Glutamatergic neuron (in vitro differentiated cells): ENCODE data around the gene CST3. TPM values are rescaled to one million over a fixed set of nuclear protein-coding genes. Genes with fewer than 3 reads are reported as not detected.
"Not testable (repeated sequence)": the region's sequence is repeated elsewhere in the genome, so short reads cannot be mapped to it uniquely, and the experiment has no call there.

ENCODE experiments used
- DNase-seq: peaks from one replicate; pipeline ENCODE4 v3.0.0; 2022
- H3K27ac Mint-ChIP-seq: one replicate; pipeline ENCODE4 v1.8.0; 2020; ENCODE audit warnings: mild to moderate bottlenecking, mixed read lengths, inconsistent platforms; ENCODE audit not compliant: unreplicated experiment
- H3K27me3 Mint-ChIP-seq: one replicate; pipeline ENCODE4 v1.8.0; 2020; ENCODE audit warnings: mild to moderate bottlenecking, moderate library complexity, mixed read lengths, inconsistent platforms; ENCODE audit not compliant: unreplicated experiment
- H3K36me3 Mint-ChIP-seq: one replicate; pipeline ENCODE4 v1.8.0; 2020; ENCODE audit warnings: mild to moderate bottlenecking, mixed read lengths, inconsistent platforms; ENCODE audit not compliant: unreplicated experiment
- H3K4me1 Mint-ChIP-seq: one replicate; pipeline ENCODE4 v1.8.0; 2020; ENCODE audit warnings: mild to moderate bottlenecking, low read depth, mixed read lengths, inconsistent platforms; ENCODE audit not compliant: unreplicated experiment
- H3K4me3 Mint-ChIP-seq: one replicate; pipeline ENCODE4 v1.8.0; 2020; ENCODE audit warnings: mild to moderate bottlenecking, mixed read lengths, inconsistent platforms; ENCODE audit not compliant: unreplicated experiment
- H3K9me3 Mint-ChIP-seq: one replicate; pipeline ENCODE4 v1.8.0; 2020; ENCODE audit warnings: mild to moderate bottlenecking, moderate library complexity, mixed read lengths, inconsistent platforms; ENCODE audit not compliant: unreplicated experiment
- CTCF ChIP-seq: fragments of 200-600 bp; sonication (generic); IDR thresholded peaks from one replicate; pipeline ENCODE4 v1.5.0; 2021; ENCODE audit not compliant: partially characterized antibody, unreplicated experiment
- total RNA-seq: library from RNA; stranded (reverse); fragmentation: NEBNext Ultra II Directional; extraction: Animal tissue kit (Norgen Biotek cat#: 25700); gene quantifications from one replicate; pipeline ENCODE4 v1.2.1, GENCODE V29; 2021; ENCODE audit not compliant: unreplicated experiment

CST3 gene
- total RNA-seq, 1 donor from 2014 or later: 224 TPM

DNA sequence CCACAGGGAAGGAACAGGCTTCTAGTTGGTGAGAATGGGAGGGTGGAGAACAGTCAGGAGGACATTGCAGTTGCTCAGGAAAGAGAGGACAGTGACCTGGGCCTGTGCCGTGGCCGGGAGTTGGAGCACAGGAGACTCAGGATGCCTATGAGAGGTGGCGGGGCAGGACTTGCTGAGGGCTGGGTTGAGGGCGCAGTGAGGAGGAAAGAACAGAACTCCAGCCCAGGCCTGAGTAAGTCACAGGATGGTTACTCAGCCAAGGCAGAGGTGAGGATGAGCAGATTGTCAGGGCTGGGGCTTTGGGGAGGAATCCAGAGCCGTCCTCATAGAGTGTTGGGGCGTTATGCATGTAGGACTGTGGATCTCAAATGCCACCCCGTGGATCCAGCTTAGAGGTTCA, 29.9 kb upstream of the CST3 start:
- no peak for DNase-seq
- H3K4me1 Mint-ChIP-seq: no peaks in the 10 kb centered on the region
- H3K4me3 Mint-ChIP-seq: no peak overlapping the region
- H3K27me3 Mint-ChIP-seq: no peaks in the 10 kb centered on the region
- H3K27ac Mint-ChIP-seq: no peak overlapping the region
- H3K36me3 Mint-ChIP-seq: no peaks in the 10 kb centered on the region
- H3K9me3 Mint-ChIP-seq: no peaks in the 10 kb centered on the region
- no peak for TF ChIP-seq CTCF

GRCh38 chr20:23666698-23667097, 28.9 kb upstream of the CST3 start:
- no peaks in the 10 kb centered on the region for H3K36me3 Mint-ChIP-seq
- DNase-seq: no peak
- H3K4me1 Mint-ChIP-seq: no peaks in the 10 kb centered on the region
- H3K27me3 Mint-ChIP-seq: no peaks in the 10 kb centered on the region
- TF ChIP-seq CTCF: no peak
- no peaks in the 10 kb centered on the region for H3K9me3 Mint-ChIP-seq
- H3K27ac Mint-ChIP-seq: no peak overlapping the region
- no peak overlapping the region for H3K4me3 Mint-ChIP-seq

DNA sequence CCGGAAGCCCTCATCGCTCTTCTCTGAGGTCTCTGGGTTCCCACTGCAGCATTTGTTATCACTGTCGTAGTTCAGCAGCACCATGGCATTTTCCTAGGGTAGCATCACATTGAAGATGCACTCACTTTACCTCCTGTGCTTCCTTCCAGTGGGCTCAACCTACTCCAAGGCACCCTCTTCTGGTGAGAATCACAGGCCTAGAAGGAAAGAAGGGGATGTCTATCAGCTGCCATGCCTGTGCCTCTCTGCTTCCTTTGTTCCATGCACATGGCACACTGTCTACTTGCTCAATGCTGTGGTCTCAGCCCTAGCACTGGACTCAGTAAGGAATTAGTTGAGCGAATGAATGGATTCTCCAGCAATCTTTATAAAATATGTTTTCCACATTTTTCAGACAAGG, 28.4 kb upstream of the CST3 start:
- DNase-seq: no peak
- no peaks in the 10 kb centered on the region for H3K4me1 Mint-ChIP-seq
- TF ChIP-seq CTCF: no peak
- no peaks in the 10 kb centered on the region for H3K36me3 Mint-ChIP-seq
- no peak overlapping the region for H3K4me3 Mint-ChIP-seq
- no peak overlapping the region for H3K27ac Mint-ChIP-seq
- H3K27me3 Mint-ChIP-seq: no peaks in the 10 kb centered on the region
- no peaks in the 10 kb centered on the region for H3K9me3 Mint-ChIP-seq

GRCh38 chr20:23664954-23665353, 27.2 kb upstream of the CST3 start:
- H3K36me3 Mint-ChIP-seq: no peaks in the 10 kb centered on the region
- no peak overlapping the region for H3K27ac Mint-ChIP-seq
- no peaks in the 10 kb centered on the region for H3K27me3 Mint-ChIP-seq
- H3K4me1 Mint-ChIP-seq: no peaks in the 10 kb centered on the region
- H3K4me3 Mint-ChIP-seq: no peak overlapping the region
- DNase-seq: no peak
- H3K9me3 Mint-ChIP-seq: peaks cover under 1% of the 10 kb centered on the region
- TF ChIP-seq CTCF: no peak

GRCh38 chr20:23664046-23664445, 26.3 kb upstream of the CST3 start:
- not testable (repeated sequence) for H3K4me3 Mint-ChIP-seq, H3K9me3 Mint-ChIP-seq, H3K27me3 Mint-ChIP-seq, DNase-seq, H3K4me1 Mint-ChIP-seq, H3K27ac Mint-ChIP-seq, H3K36me3 Mint-ChIP-seq

DNA sequence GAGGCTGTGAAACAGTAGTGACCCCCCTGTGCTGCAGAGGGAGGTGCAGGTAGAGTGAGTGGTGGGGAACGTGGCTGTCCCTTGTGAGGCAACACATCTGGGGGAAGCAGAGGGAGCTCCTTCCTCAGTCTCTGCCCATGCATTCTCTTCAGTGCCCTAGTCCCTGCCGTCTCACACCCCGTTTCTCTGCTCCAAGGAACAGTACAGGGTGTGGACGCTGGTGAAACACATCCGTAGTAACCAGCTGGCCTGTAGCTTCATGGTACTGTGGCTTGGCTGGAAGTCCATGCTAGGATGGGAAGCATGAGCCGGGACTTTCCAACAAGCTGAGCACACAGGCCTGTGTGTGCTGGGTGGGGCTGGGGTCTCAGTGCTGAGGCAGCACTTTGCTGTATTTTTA, 25.4 kb upstream of the CST3 start:
- Mint-ChIP-seq H3K36me3 (no peaks in the 10 kb centered on the region), H3K9me3 (peaks cover 2% of the 10 kb centered on the region), H3K27ac (no peak overlapping the region), H3K27me3 (no peaks in the 10 kb centered on the region), H3K4me3 (no peak overlapping the region), H3K4me1 (no peaks in the 10 kb centered on the region)
- TF ChIP-seq CTCF: no peak
- no peak for DNase-seq
